HG02798 (cell line): ENCODE results near the gene VGLL4.

Experiments used
- ATAC-seq: cut with Tn5 transposase; IDR thresholded peaks from one replicate; pipeline ENCODE4 v1.9.1; 2021; ENCODE audit warnings: mild to moderate bottlenecking; ENCODE audit not compliant: unreplicated experiment, poor library complexity

Gene VGLL4

GRCh38 chr3:11555211-11555782 lies 88.4 kb downstream of the VGLL4 start:
- no peak for ATAC-seq

GRCh38 chr3:11554666-11555065 lies 89.0 kb downstream of the VGLL4 start:
- ATAC-seq = no peak

- ATAC-seq = no peak
These were observed 89.5 kb downstream of the VGLL4 start for GRCh38 chr3:11554236-11554610.

GRCh38 chr3:11553436-11554235 lies 90.1 kb downstream of the VGLL4 start:
- ATAC-seq = no peak

- ATAC-seq = no peak
These were observed 91.1 kb downstream of the VGLL4 start for GRCh38 chr3:11552289-11553264.

- ATAC-seq = no peak
These were observed 92.7 kb downstream of the VGLL4 start for GRCh38 chr3:11551036-11551435.

- no peak for ATAC-seq
These were observed 94.1 kb downstream of the VGLL4 start for GRCh38 chr3:11549580-11550140.

GRCh38 chr3:11548721-11549131 lies 95.0 kb downstream of the VGLL4 start:
- no peak for ATAC-seq

GRCh38 chr3:11547498-11547897 lies 96.2 kb downstream of the VGLL4 start:
- no peak for ATAC-seq

- no peak for ATAC-seq
These were observed 96.9 kb downstream of the VGLL4 start for GRCh38 chr3:11546657-11547302.

GRCh38 chr3:11545186-11545851 lies 98.4 kb downstream of the VGLL4 start:
- no peak for ATAC-seq

GRCh38 chr3:11544412-11545181 lies 99.1 kb downstream of the VGLL4 start:
- ATAC-seq = no peak

GRCh38 chr3:11543948-11544387 lies 99.7 kb downstream of the VGLL4 start:
- ATAC-seq = no peak

GRCh38 chr3:11543141-11543947 lies 100.4 kb downstream of the VGLL4 start:
- no peak for ATAC-seq

- ATAC-seq = no peak
These were observed 101.2 kb downstream of the VGLL4 start for GRCh38 chr3:11542551-11542950.

- no peak for ATAC-seq
These were observed 102.1 kb downstream of the VGLL4 start for GRCh38 chr3:11541321-11542303.

GRCh38 chr3:11539677-11540076 lies 104.0 kb downstream of the VGLL4 start:
- ATAC-seq = no peak
